GM19468 (cell line): ENCODE results near the gene ABCA7.
A peak's percentile ranks its signal among the peaks of the same experiment; 100 is the strongest.

Experiments
- ATAC-seq: cut with Tn5 transposase; IDR thresholded peaks from one replicate; pipeline ENCODE4 v1.9.1; 2021; ENCODE audit warnings: mild to moderate bottlenecking, moderate library complexity, moderate number of reproducible peaks; ENCODE audit not compliant: unreplicated experiment; ENCODE audit errors: extremely low read depth

The ABCA7 gene

DNA sequence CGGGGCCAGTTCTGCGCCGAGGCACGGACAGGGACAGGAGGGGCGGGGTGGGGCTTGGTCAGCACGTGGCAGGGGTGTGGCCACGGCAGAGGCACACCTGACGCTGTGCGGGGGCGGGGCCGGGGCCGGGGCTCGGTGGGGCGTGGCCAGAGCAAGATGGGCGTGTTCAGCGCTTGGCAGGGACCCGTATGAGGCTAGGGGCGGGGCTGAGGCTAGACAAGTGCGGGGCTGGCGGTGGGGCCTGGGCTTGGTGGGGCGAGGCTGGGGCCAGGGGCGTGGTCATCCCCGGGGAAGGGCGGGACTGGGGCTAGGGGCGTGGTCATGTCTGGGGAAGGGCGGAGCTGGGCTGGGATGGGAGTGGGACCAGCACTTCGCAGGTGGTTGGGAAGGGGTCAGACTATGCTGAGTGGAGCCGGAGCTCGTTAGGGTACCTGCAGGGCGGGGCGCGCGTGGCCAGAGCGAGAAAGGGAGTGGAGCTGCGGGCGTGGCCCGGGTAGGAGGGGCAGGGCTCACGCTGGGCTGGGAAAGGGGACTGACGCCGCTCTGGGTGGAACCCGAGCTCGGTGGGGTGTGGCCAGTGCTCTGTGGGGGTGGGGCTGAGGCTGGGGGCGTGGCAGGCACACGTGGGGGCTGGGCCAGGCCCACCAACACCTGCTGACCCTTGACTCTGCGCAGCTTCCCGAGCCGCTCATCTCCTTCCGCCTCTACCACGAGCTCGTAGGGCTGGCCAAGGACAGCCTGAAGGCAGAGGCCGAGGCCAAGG, 42.4 kb downstream of the ABCA7 start:
- ATAC-seq = no peak

DNA sequence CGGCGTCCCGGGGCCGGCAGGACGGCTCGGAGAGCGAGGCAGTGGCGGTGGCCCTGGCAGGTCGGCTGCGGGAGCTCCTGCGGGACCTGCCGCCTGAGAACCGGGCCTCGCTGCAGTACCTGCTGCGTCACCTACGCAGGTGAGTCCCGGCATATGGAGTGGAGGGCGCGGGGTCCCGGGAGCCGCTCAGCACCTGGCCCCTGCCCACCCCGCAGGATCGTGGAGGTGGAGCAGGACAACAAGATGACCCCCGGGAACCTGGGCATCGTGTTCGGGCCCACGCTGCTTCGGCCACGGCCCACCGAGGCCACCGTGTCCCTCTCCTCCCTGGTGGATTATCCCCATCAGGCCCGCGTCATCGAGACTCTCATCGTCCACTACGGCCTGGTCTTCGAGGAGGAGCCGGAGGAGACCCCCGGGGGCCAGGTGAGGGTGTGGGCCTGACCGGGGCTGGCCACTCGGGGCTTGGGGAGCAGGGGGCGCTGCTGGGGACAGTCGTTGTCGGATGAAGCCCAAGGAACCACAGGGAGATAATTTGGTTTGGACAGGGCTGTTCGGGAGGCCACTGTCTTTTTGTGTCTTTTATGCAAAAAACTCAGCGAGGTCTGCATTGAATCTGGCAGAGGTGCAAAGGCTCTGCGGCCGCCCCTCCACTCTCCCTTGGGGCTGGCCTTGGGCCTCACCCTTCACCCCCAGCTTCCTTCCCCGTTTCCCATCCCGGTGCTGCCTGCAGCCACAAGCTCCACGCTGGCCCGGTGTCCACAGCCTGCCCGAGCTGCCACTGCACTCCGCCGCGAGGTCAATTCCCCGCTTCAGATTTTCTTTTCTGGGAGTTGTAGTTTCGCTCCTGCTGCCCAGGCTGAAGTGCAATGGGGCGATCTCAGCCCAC, 43.3 kb downstream of the ABCA7 start:
- ATAC-seq = no peak

DNA sequence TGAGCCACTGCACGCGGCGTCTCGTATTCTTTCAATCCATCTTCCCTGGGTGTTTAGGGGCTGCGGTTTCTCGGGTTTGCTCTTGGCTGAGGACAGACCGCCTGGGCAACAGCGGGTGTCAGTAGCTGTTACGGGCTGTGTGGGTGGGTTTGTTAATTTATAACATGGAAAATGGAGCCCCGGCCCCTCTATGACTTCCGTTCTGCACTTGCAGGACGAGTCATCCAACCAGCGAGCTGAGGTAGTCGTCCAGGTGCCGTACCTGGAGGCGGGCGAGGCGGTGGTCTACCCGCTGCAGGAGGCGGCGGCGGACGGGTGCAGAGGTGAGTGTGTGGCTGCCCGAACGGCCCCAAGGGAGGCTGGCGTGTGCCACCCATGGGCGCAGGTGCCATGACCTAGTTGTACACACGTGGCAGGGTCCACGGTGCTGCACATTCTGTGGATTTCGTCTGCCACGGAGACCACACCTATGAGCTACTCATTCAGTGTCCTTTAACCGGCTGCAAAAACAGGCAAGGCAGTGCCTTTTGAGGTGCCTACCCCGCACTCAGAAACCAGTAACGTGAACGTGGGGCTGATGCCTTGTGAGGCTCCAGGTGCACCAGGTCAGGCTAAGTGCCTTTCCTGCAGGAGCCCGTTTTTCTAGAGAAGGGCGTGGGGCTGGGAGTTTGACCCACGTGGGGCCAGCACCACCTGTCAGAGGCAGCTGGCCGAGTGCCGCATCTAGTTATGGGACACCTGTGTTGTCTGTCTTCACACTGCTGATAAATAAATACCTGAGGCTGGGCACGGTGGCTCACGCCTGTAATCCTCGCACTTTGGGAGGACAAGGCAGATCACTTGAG, 44.3 kb downstream of the ABCA7 start:
- no peak for ATAC-seq

DNA sequence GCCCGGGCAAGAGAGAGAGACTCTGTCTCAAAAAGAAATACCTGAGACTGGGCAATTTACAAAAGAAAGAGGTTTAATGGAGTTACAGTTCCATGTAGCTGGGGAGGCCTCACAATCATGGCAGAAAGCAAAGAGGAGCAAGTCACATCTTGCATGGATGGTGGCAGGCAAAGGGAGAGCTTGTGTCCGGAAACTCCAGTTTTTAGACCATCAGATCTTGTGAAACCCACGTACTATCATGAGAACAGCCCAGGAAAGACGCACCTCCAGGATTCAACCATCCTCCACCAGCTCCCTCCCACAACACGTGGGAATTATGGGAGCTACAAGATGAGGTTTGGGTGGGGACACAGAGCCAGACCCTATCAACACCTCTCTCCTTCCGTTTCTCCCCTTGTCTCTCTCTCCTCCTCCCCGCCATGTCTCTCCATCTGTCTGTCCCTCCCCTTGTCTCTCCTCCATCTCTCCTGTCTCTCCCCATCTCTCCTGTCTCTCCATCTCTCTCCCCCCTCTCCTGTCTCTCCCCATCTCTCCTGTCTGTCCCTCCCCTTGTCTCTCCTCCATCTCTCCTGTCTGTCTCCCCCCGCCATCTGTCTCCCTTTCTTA, 45.2 kb downstream of the ABCA7 start:
- no peak for ATAC-seq

DNA sequence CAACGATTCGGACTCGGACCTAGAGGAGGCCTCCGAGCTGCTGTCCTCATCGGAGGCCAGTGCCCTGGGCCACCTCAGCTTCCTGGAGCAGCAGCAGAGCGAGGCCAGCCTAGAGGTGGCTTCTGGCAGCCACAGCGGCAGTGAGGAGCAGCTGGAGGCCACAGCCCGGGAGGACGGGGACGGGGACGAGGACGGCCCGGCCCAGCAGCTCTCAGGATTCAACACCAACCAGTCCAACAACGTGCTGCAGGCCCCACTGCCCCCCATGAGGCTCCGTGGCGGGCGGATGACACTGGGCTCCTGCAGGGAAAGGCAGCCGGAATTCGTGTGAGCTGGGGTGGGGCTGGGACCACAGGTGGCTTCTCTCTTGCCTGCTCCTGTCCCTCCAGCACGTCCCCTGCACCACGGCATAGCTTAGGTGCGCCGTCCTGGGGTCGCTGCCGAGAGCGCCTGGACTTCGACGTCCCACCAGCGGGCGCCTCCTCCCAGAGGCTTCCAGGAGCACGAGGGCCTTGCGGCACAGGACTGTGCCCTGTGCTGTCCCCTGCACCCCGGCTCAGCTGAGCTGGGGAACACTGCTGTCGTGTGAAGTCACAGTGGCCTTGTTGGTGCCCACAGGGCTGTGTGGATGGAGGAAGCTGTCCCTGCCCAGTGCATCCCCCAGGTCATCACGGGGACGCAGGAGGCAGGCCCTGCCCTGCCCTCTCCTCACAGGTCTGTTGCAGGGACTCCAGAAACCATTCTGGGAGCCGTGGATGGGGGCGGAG, 46.0 kb downstream of the ABCA7 start:
- no peak for ATAC-seq

DNA sequence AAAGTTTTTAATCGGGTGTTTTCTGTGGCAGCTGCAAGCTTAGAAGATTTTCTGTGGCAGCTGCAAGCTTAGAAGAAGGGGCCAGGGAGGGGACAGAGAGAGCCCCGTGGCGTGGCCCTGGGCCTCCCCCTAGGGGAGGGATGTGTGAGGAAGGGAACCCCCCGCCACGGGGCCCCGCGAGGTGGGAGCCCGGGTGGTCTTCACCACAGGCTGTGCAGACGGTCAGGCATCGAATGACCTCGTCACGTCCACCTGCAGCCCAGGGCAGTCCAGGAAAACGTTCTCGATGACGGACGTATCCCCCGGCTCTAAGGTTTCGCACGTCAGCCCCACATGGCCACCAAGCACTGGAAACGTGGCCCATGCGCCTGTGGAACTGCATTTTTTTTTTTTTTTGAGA, 46.7 kb downstream of the ABCA7 start:
- no peak for ATAC-seq

DNA sequence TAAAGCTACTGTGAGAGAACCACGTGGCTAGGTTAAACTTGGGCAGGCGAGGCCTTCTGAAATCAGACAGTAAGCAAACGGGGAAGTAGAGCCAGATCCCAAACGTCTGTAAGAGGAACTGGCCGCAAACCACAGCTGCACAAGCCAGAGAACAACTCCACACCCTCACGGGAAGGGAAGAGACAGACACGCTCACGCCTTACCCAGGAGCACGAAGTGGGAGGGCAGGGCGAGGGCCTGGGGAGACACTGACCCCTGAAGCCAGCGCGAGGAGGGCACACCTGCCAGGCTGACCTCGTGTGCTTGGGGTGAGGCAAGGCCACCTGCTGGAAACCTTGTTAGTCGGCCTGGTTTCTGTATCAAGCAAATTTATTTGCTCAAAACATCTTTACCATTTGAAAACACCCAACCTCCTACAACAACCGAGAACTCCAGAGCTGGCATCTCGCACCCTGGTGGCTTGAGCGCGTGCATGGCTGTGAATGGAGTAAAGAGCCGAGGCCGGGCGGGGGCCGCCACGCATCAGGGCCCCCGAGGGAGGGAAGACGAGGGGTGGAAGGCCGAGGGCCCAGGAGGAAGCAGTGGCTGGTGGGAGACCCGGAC, 48.0 kb downstream of the ABCA7 start:
- no peak for ATAC-seq

DNA sequence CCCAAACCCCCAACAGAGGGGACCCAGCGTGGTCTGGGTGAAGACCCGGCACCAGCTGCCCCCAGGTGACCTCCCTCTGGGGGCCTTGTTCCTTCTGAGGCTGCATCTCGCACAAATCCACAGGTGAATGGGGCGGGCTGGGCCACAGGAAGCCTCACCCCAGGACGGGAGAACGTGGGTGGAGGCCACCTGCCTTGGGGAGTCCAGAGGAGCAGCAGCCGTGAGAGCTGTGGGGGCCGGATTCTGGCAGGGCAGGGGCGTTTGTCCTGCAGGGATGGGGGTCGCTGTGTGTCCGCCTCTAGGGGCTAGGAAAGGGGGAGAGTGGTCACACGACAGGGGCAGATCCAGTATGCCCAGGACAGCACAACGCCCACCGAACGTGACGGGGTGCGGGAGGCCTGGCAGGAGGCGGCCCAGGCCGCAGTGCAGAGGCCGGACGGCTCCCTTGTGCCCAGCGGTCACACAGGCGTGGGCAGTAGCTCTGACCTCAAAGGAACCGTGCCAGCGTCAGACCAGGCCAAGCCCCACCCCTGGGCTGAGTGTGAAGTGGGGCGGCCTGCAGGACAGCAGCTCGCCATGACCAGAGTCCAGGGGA, 48.6 kb downstream of the ABCA7 start:
- no peak for ATAC-seq

DNA sequence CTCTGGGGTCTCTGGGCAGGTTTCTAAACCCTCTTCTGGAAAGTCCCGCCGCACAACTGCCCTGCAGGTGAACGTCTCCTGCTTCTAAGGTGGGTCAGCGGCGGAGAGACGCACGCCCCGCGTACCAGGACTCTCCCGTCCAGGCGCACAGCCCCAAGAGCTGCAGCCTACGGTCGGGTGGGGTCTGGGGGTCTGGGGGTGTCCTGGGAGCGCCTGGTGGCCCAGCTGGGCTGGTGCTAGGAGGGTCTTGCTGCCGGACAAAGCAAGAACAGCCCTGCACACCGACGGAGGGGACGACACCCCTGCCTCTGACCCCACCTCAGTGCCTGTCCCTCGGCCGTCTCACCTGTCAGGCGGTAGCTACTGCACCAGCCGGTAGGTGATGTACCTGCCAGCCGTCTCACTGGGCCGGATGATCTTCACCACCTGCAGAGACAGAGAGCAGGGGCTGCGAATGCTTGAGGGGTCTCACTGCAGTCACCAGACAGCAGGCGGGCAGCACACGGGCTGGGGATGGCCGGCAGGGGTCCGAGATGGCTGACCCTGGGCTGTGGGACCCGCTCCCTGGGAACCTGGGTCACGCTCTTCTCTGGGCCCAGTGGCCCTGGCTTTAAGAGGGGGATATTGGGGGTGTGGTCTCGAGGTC, 49.3 kb downstream of the ABCA7 start:
- ATAC-seq = no peak

DNA sequence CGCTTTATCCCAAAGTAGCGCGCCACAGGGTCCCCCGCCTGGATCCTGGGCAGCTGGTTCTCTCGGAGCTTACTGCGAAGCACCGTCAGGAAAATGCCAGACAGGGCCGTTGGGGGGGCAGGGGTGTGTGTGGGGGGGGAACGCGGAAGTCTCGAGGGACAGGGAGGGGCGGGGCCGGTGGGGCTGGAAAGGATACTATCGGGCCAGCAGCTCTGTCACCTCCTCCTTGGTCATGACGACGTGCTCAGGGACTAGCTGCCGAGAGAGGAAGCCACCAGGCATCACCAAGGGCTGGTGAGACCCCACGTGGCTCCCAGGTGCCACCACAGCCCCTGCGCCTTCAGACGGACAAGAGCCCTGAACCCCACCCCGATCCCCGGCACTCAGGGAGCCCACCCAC, 50.0 kb downstream of the ABCA7 start:
- ATAC-seq = no peak

DNA sequence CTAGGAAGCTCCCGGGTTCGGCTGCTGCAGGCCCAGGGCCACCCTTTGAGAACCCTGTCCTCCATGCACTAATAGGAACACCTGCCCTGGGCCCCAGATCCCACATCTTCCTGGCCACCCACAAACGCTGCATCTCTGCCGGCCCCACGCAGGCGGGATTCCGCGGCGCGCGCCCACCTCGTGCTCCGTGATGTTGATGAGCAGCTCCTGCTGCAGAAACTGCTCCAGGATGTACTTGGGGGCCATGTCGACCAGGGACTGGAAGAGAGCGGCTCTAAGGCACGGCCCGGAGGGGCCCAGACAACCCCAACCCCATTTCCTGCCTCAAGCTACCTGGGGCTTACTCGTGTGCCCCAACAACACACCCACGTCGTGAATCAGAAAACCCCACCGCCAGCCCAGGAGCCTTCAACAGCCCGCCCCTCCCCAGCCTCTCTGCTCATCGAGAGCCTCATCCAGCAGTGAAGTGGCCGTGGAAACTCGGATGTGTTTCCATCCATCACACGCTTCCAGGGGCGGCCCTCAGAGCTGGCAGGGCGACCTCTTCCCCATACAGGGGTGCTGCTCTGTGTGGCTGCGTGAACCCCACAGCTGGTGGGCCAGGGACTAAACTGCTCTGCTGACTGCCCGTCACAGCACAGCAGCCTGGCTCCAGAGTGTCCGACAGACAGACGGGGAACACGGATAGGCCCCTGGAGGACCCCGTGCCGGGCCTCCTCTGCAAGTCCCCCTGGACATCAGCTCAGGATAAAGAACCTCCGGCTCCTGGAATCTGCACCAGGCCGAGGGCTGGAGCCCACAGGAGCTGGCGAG, 51.0 kb downstream of the ABCA7 start:
- no peak for ATAC-seq

DNA sequence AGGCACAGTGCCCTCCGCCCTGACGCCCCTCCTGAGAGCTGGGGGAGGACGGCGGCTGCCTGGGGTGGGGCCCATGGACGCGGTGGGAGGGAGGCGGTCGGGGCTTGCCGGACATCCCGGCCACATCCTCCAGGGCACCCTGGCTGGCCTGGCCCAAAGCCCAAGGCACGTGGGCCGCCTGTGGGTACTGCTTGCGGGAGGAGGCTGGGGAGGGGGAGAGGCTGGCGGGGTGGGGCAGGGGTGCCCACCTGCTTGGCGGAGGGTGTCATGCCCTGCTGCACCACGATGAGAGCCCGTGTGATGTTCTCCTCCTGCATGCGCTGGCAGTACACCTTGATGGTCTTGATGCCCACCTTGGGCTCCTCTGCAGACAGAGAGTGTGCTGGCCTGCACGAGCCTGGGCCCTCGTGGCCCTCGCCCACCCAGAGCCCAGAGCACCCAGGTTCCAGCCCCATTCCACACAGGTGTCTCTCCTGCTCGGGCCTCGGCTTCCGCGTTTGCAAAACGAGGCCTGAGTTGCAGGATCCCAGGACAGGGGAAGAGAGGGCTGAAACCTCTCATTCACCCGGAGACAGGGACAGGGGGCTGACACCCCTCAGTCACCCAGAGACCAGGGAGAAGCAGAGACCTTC, 51.8 kb downstream of the ABCA7 start:
- no peak for ATAC-seq

DNA sequence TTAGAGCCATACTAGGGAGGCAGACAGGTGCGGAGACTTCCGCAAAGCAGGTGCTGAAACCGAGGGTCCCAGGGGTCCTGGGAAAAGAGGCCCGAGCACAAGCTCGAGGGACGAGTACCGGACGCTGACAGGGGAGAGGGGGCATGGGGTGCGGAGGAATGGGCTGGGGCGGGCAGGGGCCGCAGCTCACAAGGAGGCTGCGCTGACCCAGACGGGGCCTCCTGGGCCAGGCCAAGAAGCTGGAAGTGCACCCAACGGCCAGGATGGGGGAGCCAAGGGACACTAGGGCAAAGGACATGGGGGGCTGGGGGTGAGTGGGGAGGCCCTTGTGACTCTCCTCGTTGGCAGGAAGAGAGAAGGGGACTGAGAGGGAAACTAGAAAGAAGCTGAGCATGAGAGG, 53.4 kb downstream of the ABCA7 start:
- ATAC-seq = no peak

DNA sequence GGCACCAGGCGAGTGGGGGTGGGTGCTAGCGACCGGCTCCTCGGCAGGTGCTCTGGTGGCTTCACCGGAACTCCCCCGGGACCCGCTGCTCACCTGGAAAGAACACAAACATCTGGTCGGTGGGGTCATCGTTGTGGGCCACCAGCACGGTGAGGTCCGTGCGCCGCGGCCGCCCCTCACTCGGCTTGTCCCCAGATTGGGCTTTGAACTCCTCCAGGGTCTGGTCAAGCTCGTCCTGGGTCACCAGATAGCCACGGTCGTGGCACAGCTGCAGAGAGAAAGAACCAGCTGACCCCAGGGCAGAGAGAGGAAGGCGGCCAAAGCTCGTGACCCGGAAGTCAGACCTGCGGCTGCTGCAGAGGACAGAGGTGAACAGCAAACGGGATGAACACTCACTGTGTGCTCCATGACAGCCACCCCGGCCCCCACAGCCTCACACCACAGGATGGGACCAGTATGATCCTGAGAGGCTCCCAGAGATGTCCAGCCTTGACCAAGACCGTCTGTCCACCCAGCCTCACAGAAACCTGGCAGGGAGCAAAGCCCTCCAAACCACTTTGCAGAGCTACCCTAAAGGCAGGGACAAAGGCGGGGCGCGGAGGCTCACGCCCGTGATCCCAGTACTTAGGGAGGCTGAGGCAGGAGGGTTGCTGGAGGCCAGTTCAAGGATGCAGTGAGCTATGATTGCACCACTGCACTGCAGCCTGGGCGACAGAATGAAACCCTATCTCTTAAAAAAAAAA, 54.1 kb downstream of the ABCA7 start:
- ATAC-seq = no peak

DNA sequence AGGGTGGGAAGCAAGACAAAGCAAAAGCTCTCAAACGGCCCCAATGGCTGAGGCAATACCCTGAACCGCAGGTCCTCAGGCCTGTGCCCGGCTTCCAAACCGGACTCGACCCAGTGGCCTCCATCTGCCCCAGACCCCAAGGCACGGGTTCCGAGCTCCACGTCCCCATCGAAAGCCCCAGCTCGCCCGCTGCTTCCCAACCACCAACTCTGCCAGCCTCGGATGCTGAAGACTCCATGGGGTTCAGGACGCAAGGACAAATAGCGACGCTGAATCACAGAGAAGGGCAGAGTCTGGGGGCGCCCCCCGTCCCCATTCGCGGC, 54.7 kb downstream of the ABCA7 start:
- ATAC-seq = no peak

DNA sequence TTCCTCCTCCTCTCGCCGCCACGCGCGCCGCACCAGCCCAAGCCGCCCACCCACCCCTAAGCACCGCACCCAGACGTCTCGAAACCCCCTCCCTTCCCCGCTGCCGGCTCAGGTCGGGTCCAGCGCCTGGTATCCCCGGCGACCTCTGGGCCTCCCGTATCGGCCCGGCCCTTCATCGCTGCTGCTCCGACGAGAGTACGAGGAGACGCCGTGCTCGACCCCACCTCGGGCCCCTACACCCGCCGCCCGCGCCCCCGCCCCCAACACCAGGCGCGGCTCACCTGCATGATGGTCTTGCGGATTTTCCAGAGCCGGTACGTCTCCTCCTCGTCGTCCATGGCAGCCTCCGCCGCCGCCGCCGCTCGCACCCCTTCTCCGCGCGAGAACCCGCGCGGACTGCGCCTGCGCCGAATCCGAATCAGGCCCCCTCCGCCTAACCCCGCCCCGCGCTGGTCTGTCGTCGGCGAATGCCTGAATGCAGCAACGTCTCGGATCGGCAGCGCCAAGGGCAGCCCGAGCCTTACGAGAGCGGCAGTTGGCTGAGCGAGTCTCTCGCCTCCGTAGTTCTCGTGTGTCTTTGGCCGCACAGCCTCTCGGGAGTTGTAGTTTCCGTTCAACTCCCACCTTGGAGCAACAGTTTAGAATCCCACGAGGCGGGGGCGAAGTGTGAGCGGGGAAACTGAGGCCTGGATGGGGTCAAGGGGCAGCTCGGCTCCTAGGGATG, 55.2 kb downstream of the ABCA7 start, which contains the start of gene POLR2E:
Gene POLR2E, minus strand, starts transcription at position 398 of the 724 bp plus-strand sequence. Its CDS starts 60 bp downstream, at position 338.
- ATAC-seq = peak; percentile 65
